GM12878 (cell line): Measurements from ENCODE around the gene ANK3. TPM values are rescaled to one million over a fixed set of nuclear protein-coding genes. Genes with fewer than 3 reads are reported as not detected.

Source experiments
- ATAC-seq: fragments of 200-7000 bp; cut with Tn5 transposase; 3 replicates; pipeline ENCODE4 v1.9.1; 2020; ENCODE audit warnings: mild to moderate bottlenecking, moderate library complexity
- BruUV-seq: library from RNA; stranded (reverse); fragments of 400-500 nt; replicated peaks from 2 replicates; lab custom pipeline; 2021; lab: Mats Ljungman, UMichigan
- CTCF ChIA-PET: fragments of 300-600 bp; sonication (Branson Sonifier 250); formaldehyde crosslinking; extraction: SDS; loops from one replicate; lab custom pipeline; 2021; ENCODE audit warnings: inconsistent platforms; lab: Yijun Ruan, JAX
- POLR2A ChIA-PET: fragments of 350-600 bp; formaldehyde crosslinking; extraction: SDS; loops from one replicate; lab custom pipeline; 2021; ENCODE audit warnings: inconsistent platforms; lab: Charles Lee
- RAD21 ChIA-PET: fragments of 300-600 bp; sonication (Branson Sonifier 250); formaldehyde crosslinking; loops from one replicate; lab custom pipeline; 2023; ENCODE audit warnings: antibody characterized with exemption; ENCODE audit not compliant: unreplicated experiment; lab: Charles Lee
- SMC1A ChIA-PET: fragments of 300-600 bp; sonication (Branson Sonifier 250); formaldehyde crosslinking; loops from one replicate; lab custom pipeline; 2023; ENCODE audit not compliant: unreplicated experiment, uncharacterized antibody; lab: Charles Lee
- DNase-seq: peaks from one replicate; pipeline ENCODE4 v3.0.0-alpha.2; 2011; ENCODE audit warnings: low read depth, low spot score
- FAIRE-seq: peaks from 3 replicates; lab custom pipeline; 2011; peaks lifted over from hg19 to GRCh38; lab: Jason Lieb, UNC
- H2AFZ ChIP-seq: 2 replicates; pipeline ENCODE4 v1.6.0; 2011; ENCODE audit warnings: low read depth, low read length, control low read depth; ENCODE audit not compliant: control insufficient read depth
- H3K27ac ChIP-seq: 2 replicates; pipeline ENCODE4 v1.5.1; 2011; ENCODE audit warnings: control low read depth; ENCODE audit not compliant: control insufficient read depth, insufficient read depth
- H3K27me3 ChIP-seq, 2 experiments: replicated peaks in 1 of 2; 2 replicates each; pipeline versions ENCODE4 v1.6.0 to v1.6.1; 2011; ENCODE audit warnings: low read length in 1 of 2; ENCODE audit not compliant: control insufficient read depth in 2 of 2, insufficient read depth in 2 of 2
- H3K36me3 ChIP-seq, 2 experiments: 2 replicates each; pipeline ENCODE4 v1.5.1; 2011; ENCODE audit warnings: low read length in 1 of 2; ENCODE audit not compliant: control insufficient read depth in 2 of 2, insufficient read depth in 2 of 2
- H3K4me1 ChIP-seq: 2 replicates; pipeline ENCODE4 v1.6.1; 2011; ENCODE audit warnings: mild to moderate bottlenecking, low read length, moderate library complexity, mixed read lengths; ENCODE audit not compliant: control insufficient read depth, insufficient read depth
- H3K4me2 ChIP-seq: 2 replicates; pipeline ENCODE4 v1.6.0; 2011; ENCODE audit warnings: control low read depth; ENCODE audit not compliant: control insufficient read depth, insufficient read depth
- H3K4me3 ChIP-seq: fragments of 200-600 bp; sonication (generic); 2 replicates; pipeline ENCODE4 v1.5.1; 2016
- H3K79me2 ChIP-seq: 2 replicates; pipeline ENCODE4 v1.6.0; 2011; ENCODE audit warnings: low read length; ENCODE audit not compliant: control insufficient read depth, insufficient read depth
- H3K9ac ChIP-seq: 2 replicates; pipeline ENCODE4 v1.8.0; 2011; ENCODE audit warnings: low read length, control low read depth, mixed read lengths; ENCODE audit not compliant: control insufficient read depth, insufficient read depth
- H3K9me3 ChIP-seq: replicated peaks from 3 replicates; pipeline ENCODE4 v1.5.1; 2011; ENCODE audit warnings: mild to moderate bottlenecking, low read length; ENCODE audit not compliant: control insufficient read depth, insufficient read depth
- H4K20me1 ChIP-seq: 2 replicates; pipeline ENCODE4 v1.6.0; 2011; ENCODE audit not compliant: control insufficient read depth, insufficient read depth
- ELK1 ChIP-seq: IDR thresholded peaks from 2 replicates; pipeline ENCODE4 v1.6.1; 2012; ENCODE audit warnings: low read depth, low read length, improper control_type of control experiment
- ESRRA ChIP-seq: IDR thresholded peaks from 2 replicates; pipeline ENCODE4 v1.6.1; 2012; ENCODE audit warnings: mild to moderate bottlenecking, low read length, improper control_type of control experiment
- NBN ChIP-seq: fragments of 450-650 bp; IDR thresholded peaks from 2 replicates; pipeline ENCODE4 v1.6.1; 2016
- NR2C2 ChIP-seq: IDR thresholded peaks from 2 replicates; pipeline ENCODE4 v1.6.1; 2011; ENCODE audit warnings: borderline replicate concordance, low read depth; ENCODE audit not compliant: control insufficient read depth, insufficient read length
- RELA ChIP-seq: fragments of 450-650 bp; IDR thresholded peaks from 2 replicates; pipeline ENCODE4 v1.8.0; 2014; ENCODE audit warnings: borderline replicate concordance; ENCODE audit not compliant: partially characterized antibody
- SMAD1 ChIP-seq: fragments of 450-650 bp; IDR thresholded peaks from 2 replicates; pipeline ENCODE4 v1.6.1; 2018; ENCODE audit warnings: mild to moderate bottlenecking, low read depth; ENCODE audit not compliant: partially characterized antibody
- SUZ12 ChIP-seq: fragments of 200-600 bp; sonication (generic); IDR thresholded peaks from one replicate; pipeline ENCODE4 v1.6.1; 2018; ENCODE audit warnings: antibody characterized with exemption, mild to moderate bottlenecking; ENCODE audit not compliant: unreplicated experiment
- USF1 ChIP-seq: IDR thresholded peaks from 2 replicates; pipeline ENCODE4 v1.6.1; 2011; ENCODE audit warnings: borderline replicate concordance, low read depth, mild to moderate bottlenecking, moderate library complexity, mixed read lengths, low read length; ENCODE audit not compliant: insufficient read depth; ENCODE audit errors: extremely low read length
- WGBS: methylation state at CpG from one replicate; pipeline ENCODE4 v1.1.6; 2016; ENCODE audit warnings: low lambda C conversion rate; ENCODE audit not compliant: insufficient replicate concordance, insufficient coverage; ENCODE audit errors: missing lambda C conversion rate; 5-methylcytosine and 5-hydroxymethylcytosine counted together
- in situ Hi-C: fragments of 300-500 bp; cut with MboI; formaldehyde crosslinking; loops from 9 replicates; pipeline ENCODE4 v1.14.3; 2018; ENCODE audit warnings: mixed read lengths
- intact Hi-C: fragments of 100-400 bp; cut with micrococcal nuclease; formaldehyde crosslinking; loops from one replicate; pipeline ENCODE4 v1.14.2; 2022; ENCODE audit not compliant: unreplicated experiment
- polyA plus RNA-seq, 11 experiments: library from polyadenylated mRNA; depleted of rRNA in 4 of 11; unstranded in 6 of 11; stranded (reverse) in 5 of 11; fragments of >200 nt; fragmentation: Nextera tagmentation in 4 of 11; fragmentation: Illumina TruSeq in 1 of 11; extraction: Ambion mirVana in 4 of 11; extraction: Trizol in 1 of 11; gene quantifications; 1 replicate in 1 of 11; 2 replicates in 10 of 11; pipeline versions ENCODE4 v1.2.1 to v1.2.3, GENCODE V29; 2011 to 2016; ENCODE audit warnings: inconsistent platforms in 2 of 11, missing spikeins in 2 of 11, low read depth in 1 of 11
- total RNA-seq, 4 experiments: library from RNA; depleted of rRNA in 3 of 4; stranded (reverse); fragments of >200 nt in 3 of 4; fragmentation: Illumina TruSeq in 1 of 4; extraction: Trizol in 1 of 4; gene quantifications; 2 replicates each; pipeline versions ENCODE4 v1.2.1 to v1.2.3, GENCODE V29; 2013 to 2021

Gene ANK3
- total and polyA plus RNA-seq, 10 of the 15 experiments (the other 5 are each of a cell fraction or from before 2014, with no cell fraction given) = 0.06 to 0.82 (median 0.20) TPM; not detected in 2

DNA sequence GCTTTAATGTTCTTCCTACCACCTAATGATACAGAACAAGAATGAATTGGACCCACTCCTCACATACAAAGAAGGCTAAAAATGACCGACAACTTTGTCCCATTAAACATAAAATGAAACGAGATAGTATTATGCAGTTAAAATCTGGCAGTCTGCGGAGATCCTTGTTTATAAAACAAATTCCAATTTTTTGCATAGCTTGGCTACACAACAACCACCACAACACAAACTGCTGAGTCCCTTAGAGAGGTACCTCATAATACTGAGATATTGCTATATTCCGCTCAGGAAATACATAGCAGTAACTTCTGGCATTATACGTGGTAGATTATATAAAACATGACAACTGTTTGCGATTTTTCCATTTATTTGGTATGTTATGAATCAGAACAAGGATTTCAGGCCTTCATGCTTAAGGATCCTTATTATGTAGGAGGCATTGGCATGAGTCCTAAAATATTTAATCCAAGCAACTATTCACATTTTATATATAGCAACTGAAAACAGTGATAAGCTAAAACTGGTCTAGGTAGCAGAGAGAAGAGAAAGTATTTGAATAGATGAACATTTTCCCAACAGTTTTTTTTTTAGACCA lies 96.0 kb downstream of the ANK3 start:
- TF ChIP-seq SMAD1 (no peak), NR2C2 (no peak), ELK1 (no peak), NBN (no peak), SUZ12 (no peak), ESRRA (no peak), USF1 (no peak), RELA (no peak)
- TF ChIP-seq, all 136 proteins: peak for 0
- ChIA-PET RAD21 (no interaction called here), POLR2A (no interaction called here), SMC1A (interaction anchor here (0.7 to 1.6 kb wide), 3 partner anchors 8 to 11 kb away, joined by 3 to 7 read pairs (median 6); no protein-coding TSS in a partner anchor), CTCF (no interaction called here)
- Histone ChIP-seq H3K9ac (no peak overlapping the region), H3K4me1 (no peaks in the 10 kb centered on the region), H3K4me2 (no peak overlapping the region), H3K27me3 (no peaks in the 10 kb centered on the region; a peak in 1 of 4 replicates), H3K27ac (no peak overlapping the region), H2AFZ (no peak overlapping the region), H3K4me3 (no peak overlapping the region), H3K9me3 (no peaks in the 10 kb centered on the region), H3K79me2 (no peaks in the 10 kb centered on the region), H4K20me1 (no peaks in the 10 kb centered on the region), H3K36me3 (no peaks in the 10 kb centered on the region)
- 46% methylated on average over 6 of the region's 6 CpGs for WGBS
- DNase-seq (no peak), FAIRE-seq (no peak), ATAC-seq (no peak)
- in situ Hi-C loops (no loop called here), intact Hi-C loops (no loop called here)
- no TSS peak for BruUV-seq
